GM12878 (cell line): ENCODE results near the gene PTPN14. TPM values are rescaled to one million over a fixed set of nuclear protein-coding genes. Genes with fewer than 3 reads are reported as not detected.

ENCODE experiments used
- ATAC-seq: fragments of 200-7000 bp; cut with Tn5 transposase; 3 replicates; pipeline ENCODE4 v1.9.1; 2020; ENCODE audit warnings: mild to moderate bottlenecking, moderate library complexity
- BruUV-seq: library from RNA; stranded (reverse); fragments of 400-500 nt; replicated peaks from 2 replicates; lab custom pipeline; 2021; lab: Mats Ljungman, UMichigan
- CTCF ChIA-PET: fragments of 300-600 bp; sonication (Branson Sonifier 250); formaldehyde crosslinking; extraction: SDS; loops from one replicate; lab custom pipeline; 2021; ENCODE audit warnings: inconsistent platforms; lab: Yijun Ruan, JAX
- POLR2A ChIA-PET: fragments of 350-600 bp; formaldehyde crosslinking; extraction: SDS; loops from one replicate; lab custom pipeline; 2021; ENCODE audit warnings: inconsistent platforms; lab: Charles Lee
- RAD21 ChIA-PET: fragments of 300-600 bp; sonication (Branson Sonifier 250); formaldehyde crosslinking; loops from one replicate; lab custom pipeline; 2023; ENCODE audit warnings: antibody characterized with exemption; ENCODE audit not compliant: unreplicated experiment; lab: Charles Lee
- SMC1A ChIA-PET: fragments of 300-600 bp; sonication (Branson Sonifier 250); formaldehyde crosslinking; loops from one replicate; lab custom pipeline; 2023; ENCODE audit not compliant: unreplicated experiment, uncharacterized antibody; lab: Charles Lee
- DNase-seq: peaks from one replicate; pipeline ENCODE4 v3.0.0-alpha.2; 2011; ENCODE audit warnings: low read depth, low spot score
- FAIRE-seq: peaks from 3 replicates; lab custom pipeline; 2011; peaks lifted over from hg19 to GRCh38; lab: Jason Lieb, UNC
- H2AFZ ChIP-seq: 2 replicates; pipeline ENCODE4 v1.6.0; 2011; ENCODE audit warnings: low read depth, low read length, control low read depth; ENCODE audit not compliant: control insufficient read depth
- H3K27ac ChIP-seq: 2 replicates; pipeline ENCODE4 v1.5.1; 2011; ENCODE audit warnings: control low read depth; ENCODE audit not compliant: control insufficient read depth, insufficient read depth
- H3K27me3 ChIP-seq, 2 experiments: replicated peaks in 1 of 2; 2 replicates each; pipeline versions ENCODE4 v1.6.0 to v1.6.1; 2011; ENCODE audit warnings: low read length in 1 of 2; ENCODE audit not compliant: control insufficient read depth in 2 of 2, insufficient read depth in 2 of 2
- H3K36me3 ChIP-seq, 2 experiments: 2 replicates each; pipeline ENCODE4 v1.5.1; 2011; ENCODE audit warnings: low read length in 1 of 2; ENCODE audit not compliant: control insufficient read depth in 2 of 2, insufficient read depth in 2 of 2
- H3K4me1 ChIP-seq: 2 replicates; pipeline ENCODE4 v1.6.1; 2011; ENCODE audit warnings: mild to moderate bottlenecking, low read length, moderate library complexity, mixed read lengths; ENCODE audit not compliant: control insufficient read depth, insufficient read depth
- H3K4me2 ChIP-seq: 2 replicates; pipeline ENCODE4 v1.6.0; 2011; ENCODE audit warnings: control low read depth; ENCODE audit not compliant: control insufficient read depth, insufficient read depth
- H3K4me3 ChIP-seq: fragments of 200-600 bp; sonication (generic); 2 replicates; pipeline ENCODE4 v1.5.1; 2016
- H3K79me2 ChIP-seq: 2 replicates; pipeline ENCODE4 v1.6.0; 2011; ENCODE audit warnings: low read length; ENCODE audit not compliant: control insufficient read depth, insufficient read depth
- H3K9ac ChIP-seq: 2 replicates; pipeline ENCODE4 v1.8.0; 2011; ENCODE audit warnings: low read length, control low read depth, mixed read lengths; ENCODE audit not compliant: control insufficient read depth, insufficient read depth
- H3K9me3 ChIP-seq: replicated peaks from 3 replicates; pipeline ENCODE4 v1.5.1; 2011; ENCODE audit warnings: mild to moderate bottlenecking, low read length; ENCODE audit not compliant: control insufficient read depth, insufficient read depth
- H4K20me1 ChIP-seq: 2 replicates; pipeline ENCODE4 v1.6.0; 2011; ENCODE audit not compliant: control insufficient read depth, insufficient read depth
- BHLHE40 ChIP-seq, 2 experiments: fragments of 450-650 bp in 1 of 2; IDR thresholded peaks; 2 replicates each; pipeline ENCODE4 v1.6.1; 2011 to 2017; ENCODE audit warnings: low read depth in 2 of 2, borderline replicate concordance in 1 of 2, improper control_type of control experiment in 1 of 2, low read length in 1 of 2, mild to moderate bottlenecking in 1 of 2
- CHD4 ChIP-seq: fragments of 200-600 bp; sonication (generic); IDR thresholded peaks from 2 replicates; pipeline ENCODE4 v1.6.1; 2016; ENCODE audit warnings: mild to moderate bottlenecking
- CREM ChIP-seq: IDR thresholded peaks from 2 replicates; pipeline ENCODE4 v1.6.1; 2014; ENCODE audit warnings: antibody characterized with exemption, low read depth
- ESRRA ChIP-seq: IDR thresholded peaks from 2 replicates; pipeline ENCODE4 v1.6.1; 2012; ENCODE audit warnings: mild to moderate bottlenecking, low read length, improper control_type of control experiment
- NKRF ChIP-seq: fragments of 450-650 bp; conservative IDR thresholded peaks from 2 replicates; pipeline ENCODE4 v1.6.1; 2017; ENCODE audit warnings: mild to moderate bottlenecking, moderate library complexity
- PRDM15 ChIP-seq: fragments of 450-650 bp; formaldehyde crosslinking; IDR thresholded peaks from 2 replicates; pipeline ENCODE4 v1.4.0; 2020; ENCODE audit warnings: mild to moderate bottlenecking, moderate library complexity
- SMAD1 ChIP-seq: fragments of 450-650 bp; IDR thresholded peaks from 2 replicates; pipeline ENCODE4 v1.6.1; 2018; ENCODE audit warnings: mild to moderate bottlenecking, low read depth; ENCODE audit not compliant: partially characterized antibody
- TAF1 ChIP-seq: IDR thresholded peaks from 2 replicates; pipeline ENCODE4 v1.6.1; 2011; ENCODE audit warnings: mild to moderate bottlenecking, low read depth, low read length, borderline replicate concordance
- TCF7 ChIP-seq: IDR thresholded peaks from 2 replicates; pipeline ENCODE4 v1.6.1; 2014; ENCODE audit warnings: antibody characterized with exemption, borderline replicate concordance
- WGBS: methylation state at CpG from one replicate; pipeline ENCODE4 v1.1.6; 2016; ENCODE audit warnings: low lambda C conversion rate; ENCODE audit not compliant: insufficient replicate concordance, insufficient coverage; ENCODE audit errors: missing lambda C conversion rate; 5-methylcytosine and 5-hydroxymethylcytosine counted together
- in situ Hi-C: fragments of 300-500 bp; cut with MboI; formaldehyde crosslinking; loops from 9 replicates; pipeline ENCODE4 v1.14.3; 2018; ENCODE audit warnings: mixed read lengths
- intact Hi-C: fragments of 100-400 bp; cut with micrococcal nuclease; formaldehyde crosslinking; loops from one replicate; pipeline ENCODE4 v1.14.2; 2022; ENCODE audit not compliant: unreplicated experiment
- polyA plus RNA-seq, 11 experiments: library from polyadenylated mRNA; depleted of rRNA in 4 of 11; unstranded in 6 of 11; stranded (reverse) in 5 of 11; fragments of >200 nt; fragmentation: Nextera tagmentation in 4 of 11; fragmentation: Illumina TruSeq in 1 of 11; extraction: Ambion mirVana in 4 of 11; extraction: Trizol in 1 of 11; gene quantifications; 1 replicate in 1 of 11; 2 replicates in 10 of 11; pipeline versions ENCODE4 v1.2.1 to v1.2.3, GENCODE V29; 2011 to 2016; ENCODE audit warnings: inconsistent platforms in 2 of 11, missing spikeins in 2 of 11, low read depth in 1 of 11
- total RNA-seq, 4 experiments: library from RNA; depleted of rRNA in 3 of 4; stranded (reverse); fragments of >200 nt in 3 of 4; fragmentation: Illumina TruSeq in 1 of 4; extraction: Trizol in 1 of 4; gene quantifications; 2 replicates each; pipeline versions ENCODE4 v1.2.1 to v1.2.3, GENCODE V29; 2013 to 2021

The PTPN14 gene
- total and polyA plus RNA-seq, 10 of the 15 experiments (the other 5 are each of a cell fraction or from before 2014, with no cell fraction given): 0.05 to 5.1 (median 0.44) TPM

- no TSS peak for BruUV-seq
- DNase-seq: no peak
- no peaks in the 10 kb centered on the region for H3K9me3 ChIP-seq
- no peak overlapping the region for H3K4me3 ChIP-seq
- H3K79me2 ChIP-seq: no peaks in the 10 kb centered on the region
- FAIRE-seq: no peak
- H3K27ac ChIP-seq: no peak overlapping the region
- no peak overlapping the region for H2AFZ ChIP-seq
- no peak overlapping the region for H3K9ac ChIP-seq
- ChIA-PET RAD21 (interaction anchor here (0.7 to 8.3 kb wide), 8 partner anchors 9 to 301 kb away, joined by 3 to 207 read pairs (median 3); no protein-coding TSS in a partner anchor), SMC1A (interaction anchor here (0.9 to 12.2 kb wide), 4 partner anchors 20 to 247 kb away, joined by 3 to 292 read pairs (median 3); no protein-coding TSS in a partner anchor), CTCF (interaction anchor here (1.0 to 17.7 kb wide), 5 partner anchors 9 to 250 kb away, joined by 3 to 597 read pairs (median 10); no protein-coding TSS in a partner anchor), POLR2A (interaction anchor here (0.5 to 1.3 kb wide), 2 partner anchors 82 to 90 kb away, joined by 3 read pairs; no protein-coding TSS in a partner anchor)
- no peaks in the 10 kb centered on the region for H3K27me3 ChIP-seq
- intact Hi-C loops (loop anchor here (10.0 kb wide), 1 partner anchor 1187 kb away; no protein-coding TSS in a partner anchor), in situ Hi-C loops (loop anchor here (10.0 kb wide), 2 partner anchors 963 to 1187 kb away; no protein-coding TSS in a partner anchor)
- H4K20me1 ChIP-seq: no peaks in the 10 kb centered on the region
- H3K4me2 ChIP-seq: no peak overlapping the region
- WGBS: 96% methylated on average over 6 of the region's 6 CpGs
- H3K4me1 ChIP-seq: no peaks in the 10 kb centered on the region
- ATAC-seq: no peak
- TF ChIP-seq BHLHE40 (IDR thresholded peaks at IDR 0.05; ENCODE audit: borderline replicate concordance in 1 of 2, low read depth in 2 of 2, low read length in 1 of 2): peak in 1 of 2 experiments; percentile 12; a peak in 1 of 4 replicates
- TF ChIP-seq CREM: no peak
- peaks cover 0 to 1% of the 10 kb centered on the region in 2 experiments; a peak in 2 of 4 replicates for H3K36me3 ChIP-seq
These were observed 213.9 kb downstream of the PTPN14 start for GRCh38 chr1:214337511-214337910.

GRCh38 chr1:214337015-214337414, 214.4 kb downstream of the PTPN14 start:
- 69% methylated on average over 2 of the region's 2 CpGs for WGBS
- intact Hi-C loops: loop anchor here (10.0 kb wide), 1 partner anchor 1188 kb away; no protein-coding TSS in a partner anchor
- Histone ChIP-seq H3K79me2 (no peaks in the 10 kb centered on the region), H3K27ac (no peak overlapping the region), H4K20me1 (no peaks in the 10 kb centered on the region), H3K27me3 (no peaks in the 10 kb centered on the region), H2AFZ (no peak overlapping the region), H3K4me1 (no peaks in the 10 kb centered on the region), H3K4me2 (no peak overlapping the region), H3K36me3 (peaks cover 0 to 1% of the 10 kb centered on the region in 2 experiments; a peak in 2 of 4 replicates), H3K9ac (no peak overlapping the region), H3K4me3 (no peak overlapping the region), H3K9me3 (no peaks in the 10 kb centered on the region)
- CTCF ChIA-PET: interaction anchor here (0.7 to 17.7 kb wide), 4 partner anchors 8 to 320 kb away, joined by 3 to 597 read pairs (median 18); no protein-coding TSS in a partner anchor
- FAIRE-seq: no peak
- BruUV-seq: no TSS peak
- no peak for DNase-seq
- in situ Hi-C loops: loop anchor here (10.0 kb wide), 2 partner anchors 962 to 1188 kb away; no protein-coding TSS in a partner anchor
- SMC1A ChIA-PET: interaction anchor here (1.0 to 12.2 kb wide), 4 partner anchors 20 to 247 kb away, joined by 3 to 292 read pairs (median 4); no protein-coding TSS in a partner anchor
- no peak for ATAC-seq
- POLR2A ChIA-PET: interaction anchor here (0.5 to 1.2 kb wide), 2 partner anchors 81 to 82 kb away, joined by 3 read pairs; no protein-coding TSS in a partner anchor
- TF ChIP-seq CHD4 (no peak), PRDM15 (CRISPR knock-in tag) (no peak), SMAD1 (no peak), TCF7 (no peak), ESRRA (no peak), NKRF (no peak), TAF1 (no peak)
- TF ChIP-seq, all 136 proteins: peak for 0
- RAD21 ChIA-PET: interaction anchor here (1.0 to 8.3 kb wide), 5 partner anchors 9 to 247 kb away, joined by 3 to 207 read pairs (median 3); no protein-coding TSS in a partner anchor
